ENCODE measurements around the gene UTP3.
"Not testable (repeated sequence)": the region's sequence is repeated elsewhere in the genome, so short reads cannot be mapped to it uniquely, and the experiment has no call there.

UTP3 gene

GRCh38 chr4:70687821-70688794 is at the start of gene UTP3:
Gene UTP3 (plus strand): TSS chr4:70688532. CDS start chr4:70688678, 146 bp downstream.
- DNase-seq = peak; percentile 96

- DNase-seq = no peak
Measured at GRCh38 chr4:70640192-70640591, 48.1 kb upstream of the UTP3 start.

- not testable (repeated sequence) for DNase-seq
Measured at GRCh38 chr4:70650741-70651140, 37.6 kb upstream of the UTP3 start.

- peak; percentile 8 for DNase-seq
Measured at GRCh38 chr4:70651864-70652506, 36.3 kb upstream of the UTP3 start.

- no peak for DNase-seq
Measured at GRCh38 chr4:70654605-70655011, 33.7 kb upstream of the UTP3 start.

- no peak for DNase-seq
Measured at GRCh38 chr4:70657326-70657725, 31.0 kb upstream of the UTP3 start.

GRCh38 chr4:70658418-70658817 is 29.9 kb upstream of the UTP3 start:
- DNase-seq = no peak

- DNase-seq = no peak
Measured at GRCh38 chr4:70660106-70660505, 28.2 kb upstream of the UTP3 start.

- not testable (repeated sequence) for DNase-seq
Measured at GRCh38 chr4:70661309-70661922, 26.9 kb upstream of the UTP3 start.

- no peak for DNase-seq
Measured at GRCh38 chr4:70666369-70666768, 22.0 kb upstream of the UTP3 start, which contains the start of gene JCHAIN. Gene JCHAIN (minus strand): TSS chr4:70666508. CDS start chr4:70666490, 18 bp downstream.

- no peak for DNase-seq
Measured at GRCh38 chr4:70667740-70668535, 20.4 kb upstream of the UTP3 start.

- DNase-seq = no peak
Measured at GRCh38 chr4:70670332-70671014, 17.9 kb upstream of the UTP3 start.

GRCh38 chr4:70671091-70671490 is 17.2 kb upstream of the UTP3 start:
- DNase-seq = no peak

- DNase-seq = no peak
Measured at GRCh38 chr4:70674191-70674590, 14.1 kb upstream of the UTP3 start.

- DNase-seq = no peak
Measured at GRCh38 chr4:70674731-70675130, 13.6 kb upstream of the UTP3 start.

- no peak for DNase-seq
Measured at GRCh38 chr4:70676554-70677090, 11.7 kb upstream of the UTP3 start.

GRCh38 chr4:70678383-70678999 is 9.8 kb upstream of the UTP3 start:
- no peak for DNase-seq

- no peak for DNase-seq
Measured at GRCh38 chr4:70680934-70681333, 7.4 kb upstream of the UTP3 start.

- no peak for DNase-seq
Measured at GRCh38 chr4:70681704-70682103, 6.6 kb upstream of the UTP3 start.

GRCh38 chr4:70682142-70682541 is 6.2 kb upstream of the UTP3 start:
- not testable (repeated sequence) for DNase-seq

GRCh38 chr4:70687392-70687791 is 940 bp upstream of the UTP3 start:
- DNase-seq = no peak
